ENCODE results near the gene PPP1R36.
"Not testable (repeated sequence)": the region's sequence is repeated elsewhere in the genome, so short reads cannot be mapped to it uniquely, and the experiment has no call there.

The PPP1R36 gene

DNA sequence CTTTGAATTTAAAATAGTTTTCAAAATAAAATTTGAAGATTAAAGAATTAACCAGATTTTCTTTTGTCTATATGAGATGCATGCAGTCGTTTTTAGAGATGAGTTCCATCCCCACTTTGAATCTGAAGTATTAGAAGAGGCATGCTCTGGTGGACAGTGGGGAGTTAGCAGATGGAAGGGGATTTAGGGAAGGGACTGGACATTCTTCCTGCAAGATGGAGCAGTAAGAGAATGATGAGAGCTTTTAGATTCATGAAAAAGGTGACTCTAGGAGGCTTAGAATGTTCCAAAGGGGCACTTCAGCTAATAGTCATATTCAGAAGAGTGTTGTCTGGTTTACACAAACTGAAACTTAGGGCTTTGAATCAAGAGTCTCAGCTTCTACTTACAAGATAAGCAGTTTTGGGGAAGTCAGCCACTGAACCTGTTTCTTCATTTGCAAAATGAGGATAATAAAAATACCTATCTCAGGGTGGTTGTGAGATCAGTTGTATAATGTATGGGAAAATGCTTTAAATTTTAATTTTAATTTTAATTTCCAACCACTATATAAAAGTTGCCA is 41.5 kb upstream of the PPP1R36 start:
- ATAC-seq (replicated peaks) (no peak), DNase-seq (no peak)
- peak overlapping the region; percentile 94 to 95 for H3K4me3 Mint-ChIP-seq
- peaks cover 55% of the 10 kb centered on the region for H3K36me3 Mint-ChIP-seq (ENCODE audit: insufficient read depth)
- peak overlapping the region; percentile 99 for H3K27ac Mint-ChIP-seq
- H3K4me1 Mint-ChIP-seq (ENCODE audit: low read depth in 2 of 2), result peaks cover 60 to 78% of the 10 kb centered on the region in 2 donors
- H3K27me3 Mint-ChIP-seq, result no peaks in the 10 kb centered on the region
- no peaks in the 10 kb centered on the region for H3K9me3 Mint-ChIP-seq

DNA sequence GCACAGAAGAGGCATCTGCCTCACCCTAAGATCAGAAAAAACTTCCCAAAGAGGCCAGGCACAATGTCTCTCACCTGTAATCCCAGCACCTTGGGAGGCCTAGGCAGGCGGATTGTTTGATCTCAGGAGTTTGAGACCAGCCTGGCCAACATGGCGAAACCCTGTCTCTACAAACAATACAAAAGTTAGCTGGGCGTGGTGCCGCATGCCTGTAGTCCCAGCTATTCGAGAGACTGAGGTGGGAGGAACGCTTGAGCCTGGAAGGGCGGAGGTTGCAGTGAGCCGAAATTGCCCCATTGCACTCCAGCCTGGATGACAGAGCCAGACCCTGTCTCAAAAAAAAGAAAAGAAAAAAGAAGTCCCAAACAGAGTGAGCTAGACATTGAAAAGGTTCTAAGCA is 40.7 kb upstream of the PPP1R36 start:
- DNase-seq (no peak), ATAC-seq (replicated peaks) (no peak)
- Mint-ChIP-seq H3K9me3 (no peaks in the 10 kb centered on the region), H3K4me3 (peak overlapping the region; percentile 75 to 94), H3K27me3 (no peaks in the 10 kb centered on the region), H3K27ac (peak overlapping the region; percentile 1 to 14), H3K4me1 (ENCODE audit: low read depth in 2 of 2) (peaks cover 64 to 81% of the 10 kb centered on the region in 2 donors), H3K36me3 (ENCODE audit: insufficient read depth) (peaks cover 47% of the 10 kb centered on the region)

DNA sequence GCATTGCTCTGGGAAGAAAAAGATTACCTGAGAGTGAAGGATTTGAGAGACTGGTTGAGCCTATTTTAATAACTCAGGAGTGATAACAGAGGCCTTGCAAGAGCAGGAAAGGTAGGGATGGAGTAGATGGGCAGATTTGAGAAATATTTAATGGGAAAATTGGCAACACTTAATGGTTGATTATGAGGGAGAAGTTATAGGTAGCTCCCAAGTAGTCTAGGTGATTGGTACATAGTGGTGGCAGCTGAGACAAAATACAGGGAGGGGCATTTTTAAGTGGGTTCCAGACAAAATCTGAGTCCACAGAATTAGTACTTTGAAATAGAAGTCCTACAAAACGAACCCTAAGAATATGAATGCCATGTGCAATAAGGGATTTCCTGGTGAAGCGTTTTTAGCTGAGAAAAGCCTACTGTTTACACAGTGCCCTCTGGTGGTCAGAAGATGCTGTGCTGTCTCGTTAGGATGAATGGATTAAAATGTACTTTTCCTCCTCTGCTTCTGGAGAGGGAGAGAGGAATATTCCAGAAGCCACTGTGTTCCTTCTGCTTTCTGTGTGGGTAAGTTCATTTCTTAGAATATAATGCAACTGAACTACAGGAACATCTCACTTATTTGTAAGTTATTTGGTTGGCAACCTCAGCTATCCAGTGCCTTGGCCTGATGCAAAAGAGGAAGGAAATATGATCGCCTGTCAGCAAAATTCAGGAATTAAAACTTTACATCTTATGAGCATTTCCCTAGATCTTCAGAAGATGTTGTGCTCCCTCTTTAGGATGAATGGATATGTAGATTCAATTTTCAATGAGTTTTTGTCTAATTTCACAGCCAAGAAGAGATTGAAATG is 38.7 kb upstream of the PPP1R36 start:
- Mint-ChIP-seq H3K27ac (peak overlapping the region in 1 of 2 donors; percentile 14), H3K36me3 (ENCODE audit: insufficient read depth) (peaks cover 27% of the 10 kb centered on the region), H3K4me3 (peak overlapping the region; percentile 75 to 94), H3K4me1 (ENCODE audit: low read depth in 2 of 2) (peaks cover 59 to 79% of the 10 kb centered on the region in 2 donors), H3K27me3 (no peaks in the 10 kb centered on the region), H3K9me3 (no peaks in the 10 kb centered on the region)
- DNase-seq, result peak; percentile 66 to 71 (median 69)
- peak; percentile 65 for ATAC-seq (replicated peaks)

DNA sequence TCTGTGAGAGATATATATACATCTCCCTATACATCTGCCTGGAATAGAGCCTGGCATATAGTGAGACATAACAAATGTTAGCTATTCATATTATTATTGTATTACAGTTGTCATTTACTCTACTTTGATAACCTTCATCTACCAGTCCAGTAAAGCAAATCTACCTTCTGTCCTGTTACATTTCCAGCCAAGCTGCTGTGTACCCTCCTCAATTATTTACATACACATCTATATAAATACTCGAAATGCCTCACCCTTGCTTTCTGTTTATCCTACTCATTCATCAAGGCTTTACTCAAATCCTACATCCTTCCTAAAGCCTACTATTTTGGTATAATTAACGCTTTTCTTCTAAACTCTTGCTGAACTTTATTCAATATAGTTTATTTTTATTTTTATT is 36.5 kb upstream of the PPP1R36 start:
- no peak for ATAC-seq (replicated peaks)
- Mint-ChIP-seq H3K36me3 (ENCODE audit: insufficient read depth) (peaks cover 28% of the 10 kb centered on the region), H3K27ac (no peak overlapping the region), H3K4me3 (no peak overlapping the region), H3K9me3 (no peaks in the 10 kb centered on the region), H3K4me1 (ENCODE audit: low read depth in 2 of 2) (peaks cover 47 to 78% of the 10 kb centered on the region in 2 donors), H3K27me3 (no peaks in the 10 kb centered on the region)
- no peak for DNase-seq

DNA sequence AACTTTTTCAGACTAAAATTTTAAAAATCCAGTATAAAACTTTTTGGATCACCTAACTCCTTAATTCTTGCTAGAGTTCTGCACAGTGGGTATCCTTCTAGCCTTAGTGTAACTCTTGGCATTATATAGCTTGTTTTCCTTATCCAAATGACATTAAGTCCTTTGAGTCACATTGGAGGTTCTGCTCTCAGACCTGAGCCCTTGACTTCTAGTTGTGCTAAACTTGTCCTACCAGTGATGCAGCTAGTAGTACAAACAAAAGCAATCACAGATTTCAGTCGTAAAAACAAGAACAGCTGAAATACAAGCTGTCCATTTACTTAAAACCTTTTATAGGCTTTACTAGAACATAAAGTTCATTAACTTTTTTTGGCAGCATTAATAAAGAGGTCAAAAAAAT is 34.7 kb upstream of the PPP1R36 start:
- peaks cover 36 to 70% of the 10 kb centered on the region in 2 donors for H3K4me1 Mint-ChIP-seq (ENCODE audit: low read depth in 2 of 2)
- DNase-seq (no peak), ATAC-seq (replicated peaks) (no peak)

DNA sequence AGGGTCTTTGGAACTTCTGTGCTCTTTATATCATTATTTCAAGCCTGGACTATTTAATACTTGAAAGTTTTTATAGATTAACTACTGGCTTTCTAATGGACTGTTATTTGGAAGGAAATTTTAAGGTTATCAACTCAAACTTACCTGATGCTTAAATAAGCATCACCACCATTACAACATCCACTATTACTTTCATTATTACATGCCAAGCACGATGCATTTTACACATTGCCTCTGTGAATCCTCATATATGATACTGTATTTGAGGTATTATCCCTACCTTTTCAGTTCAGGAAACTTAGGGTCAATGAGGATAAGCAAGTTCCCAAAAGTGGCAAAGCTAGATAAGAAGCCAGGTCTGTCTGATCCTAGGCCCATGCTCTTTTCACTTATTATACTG is 32.8 kb upstream of the PPP1R36 start:
- no peaks in the 10 kb centered on the region for H3K9me3 Mint-ChIP-seq
- H3K27ac Mint-ChIP-seq, result no peak overlapping the region
- H3K4me1 Mint-ChIP-seq (ENCODE audit: low read depth in 2 of 2), result peaks cover 23 to 54% of the 10 kb centered on the region in 2 donors
- H3K36me3 Mint-ChIP-seq (ENCODE audit: insufficient read depth), result peaks cover 33% of the 10 kb centered on the region
- no peaks in the 10 kb centered on the region for H3K27me3 Mint-ChIP-seq
- peak overlapping the region; percentile 46 to 54 for H3K4me3 Mint-ChIP-seq
- ATAC-seq (replicated peaks) (no peak), DNase-seq (no peak)

More for the DNA sequence above, 34.7 kb upstream of the PPP1R36 start:
- H3K27me3 Mint-ChIP-seq, result no peaks in the 10 kb centered on the region
- H3K4me3 Mint-ChIP-seq, result no peak overlapping the region
- H3K27ac Mint-ChIP-seq, result no peak overlapping the region
- peaks cover 23% of the 10 kb centered on the region for H3K36me3 Mint-ChIP-seq (ENCODE audit: insufficient read depth)
- H3K9me3 Mint-ChIP-seq, result no peaks in the 10 kb centered on the region

DNA sequence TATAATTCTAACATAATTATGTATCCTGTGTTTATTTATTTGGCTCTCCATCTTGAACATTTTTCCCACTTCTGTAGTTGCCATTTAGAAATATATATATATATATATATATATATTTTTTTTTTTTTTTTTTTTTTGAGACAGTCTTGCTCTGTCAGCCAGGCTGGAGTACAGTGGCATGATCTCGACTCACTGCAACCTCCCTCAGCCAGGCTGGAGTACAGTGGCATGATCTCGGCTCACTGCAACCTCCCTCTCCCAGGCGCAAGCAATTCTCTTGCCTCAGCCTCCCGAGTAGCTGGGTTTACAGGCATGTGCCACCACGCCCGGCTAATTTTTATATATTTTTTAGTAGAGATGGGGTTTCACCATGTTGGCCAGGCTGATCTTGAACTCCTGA is 32.1 kb upstream of the PPP1R36 start:
- not testable (repeated sequence) for DNase-seq; H3K27ac Mint-ChIP-seq; H3K9me3 Mint-ChIP-seq; H3K27me3 Mint-ChIP-seq; ATAC-seq (replicated peaks)
- Mint-ChIP-seq H3K4me3 (peak overlapping the region in 1 of 2 donors; percentile 54), H3K36me3 (ENCODE audit: insufficient read depth) (peaks cover 28% of the 10 kb centered on the region), H3K4me1 (ENCODE audit: low read depth in 2 of 2) (peaks cover 20 to 48% of the 10 kb centered on the region in 2 donors)

DNA sequence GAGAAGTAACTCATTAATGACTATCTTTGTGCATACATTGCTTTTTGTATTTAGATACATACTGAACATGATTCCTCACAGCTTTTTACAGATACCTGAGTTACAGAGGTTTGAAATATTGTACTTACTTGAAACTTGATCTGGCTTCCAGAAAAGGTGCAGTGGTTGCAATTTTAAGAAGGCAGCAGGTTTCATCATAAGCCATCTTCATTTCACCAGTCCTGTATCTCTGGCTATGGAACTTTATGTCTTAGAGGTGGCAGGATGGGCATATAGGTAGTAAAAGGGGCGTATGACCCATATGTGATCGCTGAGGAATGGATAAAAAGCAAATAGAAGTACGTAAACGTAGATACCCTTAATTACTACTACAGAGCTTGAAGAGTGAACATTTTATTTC is 31.5 kb upstream of the PPP1R36 start:
- H3K36me3 Mint-ChIP-seq (ENCODE audit: insufficient read depth), result peaks cover 24% of the 10 kb centered on the region
- no peak for DNase-seq
- no peaks in the 10 kb centered on the region for H3K27me3 Mint-ChIP-seq
- peaks cover 20 to 45% of the 10 kb centered on the region in 2 donors for H3K4me1 Mint-ChIP-seq (ENCODE audit: low read depth in 2 of 2)
- ATAC-seq (replicated peaks), result no peak
- H3K9me3 Mint-ChIP-seq, result no peaks in the 10 kb centered on the region
- H3K4me3 Mint-ChIP-seq, result peak overlapping the region in 1 of 2 donors; percentile 10
- H3K27ac Mint-ChIP-seq, result no peak overlapping the region

DNA sequence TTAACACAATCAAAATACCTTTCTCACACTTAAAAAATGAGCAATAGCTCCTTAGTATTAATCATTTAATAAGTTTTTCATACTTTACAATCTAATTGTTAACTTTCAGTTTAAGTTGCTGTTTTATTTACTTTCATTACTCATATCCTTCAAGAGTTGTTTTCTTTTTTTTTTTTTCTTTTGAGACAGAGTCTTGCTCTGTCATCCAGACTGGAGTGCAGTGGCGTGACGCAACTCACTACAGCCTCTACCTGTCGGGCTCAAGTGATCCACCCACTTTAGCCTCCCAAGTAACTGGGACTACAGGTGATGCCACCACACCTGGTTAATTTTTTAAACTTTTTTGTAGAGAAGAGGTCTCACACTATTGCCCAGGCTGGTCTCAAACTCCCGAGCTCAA is 29.1 kb upstream of the PPP1R36 start:
- H3K4me3 Mint-ChIP-seq, result peak overlapping the region in 1 of 2 donors; percentile 36
- DNase-seq (no peak), ATAC-seq (replicated peaks) (no peak)
- H3K9me3 Mint-ChIP-seq, result no peaks in the 10 kb centered on the region
- peaks cover 8 to 30% of the 10 kb centered on the region in 2 donors for H3K4me1 Mint-ChIP-seq (ENCODE audit: low read depth in 2 of 2)
- H3K27me3 Mint-ChIP-seq, result no peaks in the 10 kb centered on the region
- peaks cover 34% of the 10 kb centered on the region for H3K36me3 Mint-ChIP-seq (ENCODE audit: insufficient read depth)
- peak overlapping the region in 1 of 2 donors; percentile 64 for H3K27ac Mint-ChIP-seq

DNA sequence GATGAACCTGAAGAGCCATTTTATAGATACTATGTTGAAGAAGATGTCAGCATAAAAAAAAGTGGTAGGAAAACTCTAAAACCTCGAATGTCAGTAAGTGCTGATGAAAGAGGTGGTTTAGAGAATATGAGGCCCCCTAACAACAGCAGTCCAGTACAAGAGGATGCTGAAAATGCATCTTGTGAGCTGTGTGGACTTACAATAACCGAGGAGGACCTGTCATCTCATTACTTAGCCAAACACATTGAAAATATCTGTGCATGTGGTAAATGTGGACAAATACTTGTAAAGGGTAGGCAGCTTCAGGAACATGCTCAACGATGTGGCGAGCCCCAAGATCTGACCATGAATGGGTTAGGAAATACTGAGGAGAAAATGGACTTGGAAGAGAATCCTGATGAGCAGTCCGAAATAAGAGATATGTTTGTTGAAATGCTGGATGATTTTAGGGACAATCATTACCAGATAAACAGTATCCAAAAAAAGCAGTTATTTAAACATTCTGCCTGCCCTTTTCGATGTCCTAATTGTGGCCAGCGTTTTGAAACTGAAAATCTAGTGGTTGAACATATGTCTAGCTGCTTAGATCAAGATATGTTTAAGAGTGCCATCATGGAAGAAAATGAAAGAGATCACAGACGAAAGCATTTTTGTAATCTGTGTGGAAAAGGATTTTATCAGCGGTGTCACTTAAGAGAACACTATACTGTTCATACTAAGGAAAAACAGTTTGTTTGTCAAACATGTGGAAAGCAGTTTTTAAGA is 27.0 kb upstream of the PPP1R36 start:
- H3K4me3 Mint-ChIP-seq, result no peak overlapping the region
- DNase-seq (no peak), ATAC-seq (replicated peaks) (peak; percentile 24)
- no peaks in the 10 kb centered on the region for H3K9me3 Mint-ChIP-seq
- H3K27ac Mint-ChIP-seq, result no peak overlapping the region
- H3K27me3 Mint-ChIP-seq, result no peaks in the 10 kb centered on the region
- H3K36me3 Mint-ChIP-seq (ENCODE audit: insufficient read depth), result peaks cover 55% of the 10 kb centered on the region
- H3K4me1 Mint-ChIP-seq (ENCODE audit: low read depth in 2 of 2), result peaks cover 7 to 23% of the 10 kb centered on the region in 2 donors

DNA sequence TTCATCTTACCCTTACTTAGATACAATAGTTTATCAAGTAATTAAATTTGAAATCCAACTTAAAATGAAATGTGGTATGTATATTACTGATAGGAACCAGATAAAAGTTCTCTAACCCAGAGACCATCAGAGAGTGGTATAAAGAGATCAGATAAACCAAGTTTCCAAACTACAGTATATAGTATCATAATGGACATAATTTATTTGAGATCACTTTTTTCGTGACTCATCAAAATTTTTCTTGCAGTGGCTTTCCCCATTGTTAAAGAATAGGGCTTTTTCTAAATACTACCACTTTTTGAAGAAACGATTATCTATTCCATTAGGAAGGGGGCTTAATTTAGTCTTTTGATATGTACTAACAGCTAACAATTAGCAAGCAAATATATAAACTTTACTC is 24.4 kb upstream of the PPP1R36 start:
- ATAC-seq (replicated peaks) (no peak), DNase-seq (no peak)
- H3K4me3 Mint-ChIP-seq, result no peak overlapping the region
- no peaks in the 10 kb centered on the region for H3K9me3 Mint-ChIP-seq
- H3K27me3 Mint-ChIP-seq, result no peaks in the 10 kb centered on the region
- peak overlapping the region in 1 of 2 donors; percentile 14 for H3K27ac Mint-ChIP-seq
- H3K36me3 Mint-ChIP-seq (ENCODE audit: insufficient read depth), result peaks cover 53% of the 10 kb centered on the region
- peaks cover 3 to 23% of the 10 kb centered on the region in 2 donors for H3K4me1 Mint-ChIP-seq (ENCODE audit: low read depth in 2 of 2)

DNA sequence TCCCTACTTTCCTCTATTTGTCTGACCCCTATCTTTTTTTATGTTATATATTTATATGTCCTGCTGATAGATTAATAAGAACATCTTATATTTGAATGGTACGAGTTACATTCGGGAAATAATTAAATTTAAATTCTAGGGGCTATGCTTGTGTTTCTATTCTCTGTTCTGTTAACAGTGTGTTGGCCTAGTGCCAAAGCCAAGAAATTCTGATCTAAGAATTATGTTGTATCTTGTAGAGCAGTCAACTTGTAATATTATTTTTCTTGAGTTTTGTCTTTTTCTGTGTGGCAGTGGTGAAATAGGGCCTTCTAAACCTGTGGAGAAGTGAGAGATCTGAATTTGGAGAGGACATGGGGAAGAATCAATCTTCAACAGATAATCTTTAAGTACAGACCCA is 18.2 kb upstream of the PPP1R36 start:
- no peak overlapping the region for H3K4me3 Mint-ChIP-seq
- peaks cover 36% of the 10 kb centered on the region for H3K36me3 Mint-ChIP-seq (ENCODE audit: insufficient read depth)
- no peaks in the 10 kb centered on the region for H3K9me3 Mint-ChIP-seq
- no peak for DNase-seq
- ATAC-seq (replicated peaks), result no peak
- peak overlapping the region; percentile 47 to 81 for H3K27ac Mint-ChIP-seq
- H3K4me1 Mint-ChIP-seq (ENCODE audit: low read depth in 2 of 2), result peaks cover 0 to 16% of the 10 kb centered on the region in 2 donors
- no peaks in the 10 kb centered on the region for H3K27me3 Mint-ChIP-seq

DNA sequence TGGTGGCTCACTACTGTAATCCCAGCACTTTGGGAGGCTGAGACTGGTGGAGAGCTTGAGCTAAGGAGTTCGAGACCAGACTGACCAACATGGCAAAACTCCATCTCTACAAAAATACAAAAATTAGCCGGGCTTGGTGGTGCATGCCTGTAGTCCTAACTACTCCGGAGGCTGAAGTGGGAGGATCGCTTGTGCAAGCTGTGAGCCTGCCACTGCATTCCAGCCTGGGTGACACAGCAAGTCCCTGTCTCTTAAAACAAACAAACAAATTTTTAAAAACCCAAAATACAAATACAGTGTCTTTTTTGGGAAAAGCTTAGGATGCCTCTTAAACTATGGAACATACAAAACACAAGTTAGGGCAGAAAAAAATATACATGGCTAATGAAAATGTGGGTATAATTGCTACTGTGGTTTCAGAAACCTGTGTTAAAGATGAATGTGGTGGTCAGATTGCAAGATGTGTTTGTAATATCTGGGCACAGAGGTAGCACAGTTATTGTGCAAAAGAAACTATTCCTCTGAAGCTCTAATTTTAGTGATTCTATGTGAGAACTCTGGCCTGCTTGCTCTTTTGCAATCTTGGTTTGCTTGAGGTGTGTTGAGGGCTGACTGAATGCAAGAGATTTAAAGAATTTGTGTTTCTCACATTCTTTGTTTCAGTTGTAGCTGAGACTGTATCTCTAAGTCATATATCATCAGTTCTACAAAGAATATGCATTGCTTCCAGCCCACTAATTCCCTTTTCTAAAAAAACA is 13.1 kb upstream of the PPP1R36 start:
- H3K9me3 Mint-ChIP-seq, result no peaks in the 10 kb centered on the region
- H3K4me1 Mint-ChIP-seq (ENCODE audit: low read depth in 2 of 2), result peaks cover 19 to 20% of the 10 kb centered on the region in 2 donors
- peaks cover 0 to 8% of the 10 kb centered on the region in 2 donors for H3K27me3 Mint-ChIP-seq
- DNase-seq, result no peak
- H3K4me3 Mint-ChIP-seq, result no peak overlapping the region
- peaks cover 31% of the 10 kb centered on the region for H3K36me3 Mint-ChIP-seq (ENCODE audit: insufficient read depth)
- ATAC-seq (replicated peaks), result no peak
- no peak overlapping the region for H3K27ac Mint-ChIP-seq

All from effector memory CD8-positive, alpha-beta T cell (primary cell).